Activated CD8-positive, alpha-beta T cell treated with anti-CD3 and anti-CD28 coated beads for 36 hours (primary cell): ENCODE measurements around the gene PLD5. TPM values are rescaled to one million over a fixed set of nuclear protein-coding genes. Genes with fewer than 3 reads are reported as not detected.

Experiments used
- ATAC-seq: fragments of 200-7000 bp; cut with Tn5 transposase; one replicate; pipeline ENCODE4 v1.10.0; 2021; ENCODE audit warnings: mild to moderate bottlenecking, moderate library complexity
- CTCF ChIA-PET: fragments of 350-600 bp; sonication (Branson Sonifier 250); formaldehyde crosslinking; loops from one replicate; lab custom pipeline; 2021; ENCODE audit warnings: antibody characterized with exemption; lab: Charles Lee
- POLR2A ChIA-PET: fragments of 350-600 bp; sonication (Branson Sonifier 250); formaldehyde crosslinking; loops from one replicate; lab custom pipeline; 2021; ENCODE audit warnings: antibody characterized with exemption; lab: Charles Lee
- DNase-seq: peaks from one replicate; pipeline ENCODE4 v3.0.0-alpha.2; 2020
- H3K27ac Mint-ChIP-seq: one replicate; pipeline ENCODE4 v1.8.0; 2021; ENCODE audit warnings: mild to moderate bottlenecking, mixed read lengths
- H3K27me3 Mint-ChIP-seq: one replicate; pipeline ENCODE4 v1.8.0; 2021; ENCODE audit warnings: mixed read lengths
- H3K36me3 Mint-ChIP-seq: one replicate; pipeline ENCODE4 v1.8.0; 2021; ENCODE audit warnings: low read depth, mixed read lengths
- H3K4me1 Mint-ChIP-seq: one replicate; pipeline ENCODE4 v1.8.0; 2021; ENCODE audit warnings: low read depth, mixed read lengths
- H3K4me3 Mint-ChIP-seq: one replicate; pipeline ENCODE4 v1.8.0; 2021; ENCODE audit warnings: mild to moderate bottlenecking, moderate library complexity, mixed read lengths
- H3K9me3 Mint-ChIP-seq: one replicate; pipeline ENCODE4 v1.8.0; 2021; ENCODE audit warnings: mixed read lengths
- intact Hi-C: fragments of 100-400 bp; cut with micrococcal nuclease; formaldehyde crosslinking; loops from one replicate; pipeline ENCODE4 v1.10.0; 2022
- total RNA-seq, 2 experiments: library from RNA; stranded (reverse); gene quantifications; one replicate each; pipeline ENCODE4 v1.2.3, GENCODE V29; 2021
- TF ChIP-seq, protein P1 (sequence below): fragments of 200-600 bp; IDR thresholded peaks from one replicate; pipeline ENCODE4 v1.8.0; 2022; ENCODE audit warnings: antibody characterized with exemption, mild to moderate bottlenecking

The PLD5 gene
- total RNA-seq, 2 experiments from 2014 or later, result not detected

DNA sequence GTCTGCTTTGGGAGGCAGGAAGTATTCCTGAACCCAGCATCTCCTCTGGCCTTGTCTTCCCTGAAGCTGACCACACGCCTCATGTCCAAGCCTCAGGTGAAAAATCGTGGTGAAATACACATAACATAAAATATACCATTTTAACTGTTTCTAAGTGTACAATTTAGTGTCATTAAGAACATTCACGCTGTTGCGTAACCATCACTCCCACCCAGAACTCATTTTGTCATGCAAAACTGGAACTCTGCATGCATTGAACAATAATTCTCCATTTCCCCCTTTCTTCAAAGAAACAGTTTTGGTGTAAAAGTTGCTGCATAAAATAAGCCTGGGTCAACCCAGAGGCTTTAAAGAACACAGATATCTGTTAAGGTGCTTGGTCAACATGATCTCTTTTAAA is 93.5 kb downstream of the PLD5 start:
- H3K4me1 Mint-ChIP-seq, result no peaks in the 10 kb centered on the region
- no peak for DNase-seq
- ChIA-PET POLR2A (no interaction called here), CTCF (no interaction called here)
- peaks cover 2% of the 10 kb centered on the region for H3K27me3 Mint-ChIP-seq
- no peak overlapping the region for H3K4me3 Mint-ChIP-seq
- intact Hi-C loops, result no loop called here
- no peak overlapping the region for H3K27ac Mint-ChIP-seq
- TF ChIP-seq, protein P1, sequence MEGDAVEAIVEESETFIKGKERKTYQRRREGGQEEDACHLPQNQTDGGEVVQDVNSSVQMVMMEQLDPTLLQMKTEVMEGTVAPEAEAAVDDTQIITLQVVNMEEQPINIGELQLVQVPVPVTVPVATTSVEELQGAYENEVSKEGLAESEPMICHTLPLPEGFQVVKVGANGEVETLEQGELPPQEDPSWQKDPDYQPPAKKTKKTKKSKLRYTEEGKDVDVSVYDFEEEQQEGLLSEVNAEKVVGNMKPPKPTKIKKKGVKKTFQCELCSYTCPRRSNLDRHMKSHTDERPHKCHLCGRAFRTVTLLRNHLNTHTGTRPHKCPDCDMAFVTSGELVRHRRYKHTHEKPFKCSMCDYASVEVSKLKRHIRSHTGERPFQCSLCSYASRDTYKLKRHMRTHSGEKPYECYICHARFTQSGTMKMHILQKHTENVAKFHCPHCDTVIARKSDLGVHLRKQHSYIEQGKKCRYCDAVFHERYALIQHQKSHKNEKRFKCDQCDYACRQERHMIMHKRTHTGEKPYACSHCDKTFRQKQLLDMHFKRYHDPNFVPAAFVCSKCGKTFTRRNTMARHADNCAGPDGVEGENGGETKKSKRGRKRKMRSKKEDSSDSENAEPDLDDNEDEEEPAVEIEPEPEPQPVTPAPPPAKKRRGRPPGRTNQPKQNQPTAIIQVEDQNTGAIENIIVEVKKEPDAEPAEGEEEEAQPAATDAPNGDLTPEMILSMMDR, result no peak
- no peak for ATAC-seq
- no peaks in the 10 kb centered on the region for H3K36me3 Mint-ChIP-seq
- no peaks in the 10 kb centered on the region for H3K9me3 Mint-ChIP-seq

GRCh38 chr1:242428399-242429190 is 95.9 kb downstream of the PLD5 start:
- no peaks in the 10 kb centered on the region for H3K4me1 Mint-ChIP-seq
- intact Hi-C loops, result no loop called here
- ChIA-PET CTCF (no interaction called here), POLR2A (no interaction called here)
- H3K27me3 Mint-ChIP-seq, result peaks cover 2% of the 10 kb centered on the region
- no peak for DNase-seq
- TF ChIP-seq, protein P1, result no peak
- no peak overlapping the region for H3K4me3 Mint-ChIP-seq
- no peaks in the 10 kb centered on the region for H3K9me3 Mint-ChIP-seq
- H3K27ac Mint-ChIP-seq, result no peak overlapping the region
- ATAC-seq, result no peak
- H3K36me3 Mint-ChIP-seq, result no peaks in the 10 kb centered on the region

- no peaks in the 10 kb centered on the region for H3K4me1 Mint-ChIP-seq
- H3K27ac Mint-ChIP-seq, result no peak overlapping the region
- no peaks in the 10 kb centered on the region for H3K9me3 Mint-ChIP-seq
- no peak overlapping the region for H3K4me3 Mint-ChIP-seq
- TF ChIP-seq, protein P1, result no peak
- H3K27me3 Mint-ChIP-seq, result peaks cover 2% of the 10 kb centered on the region
- no peaks in the 10 kb centered on the region for H3K36me3 Mint-ChIP-seq
- ChIA-PET CTCF (no interaction called here), POLR2A (no interaction called here)
- intact Hi-C loops, result no loop called here
- DNase-seq, result no peak
- ATAC-seq, result no peak
Measured at GRCh38 chr1:242427519-242427918, 97.0 kb downstream of the PLD5 start.

- no peaks in the 10 kb centered on the region for H3K9me3 Mint-ChIP-seq
- intact Hi-C loops, result no loop called here
- DNase-seq, result no peak
- ChIA-PET POLR2A (no interaction called here), CTCF (no interaction called here)
- no peak for ATAC-seq
- H3K27me3 Mint-ChIP-seq, result peaks cover 2% of the 10 kb centered on the region
- no peaks in the 10 kb centered on the region for H3K4me1 Mint-ChIP-seq
- no peak overlapping the region for H3K4me3 Mint-ChIP-seq
- TF ChIP-seq, protein P1, result no peak
- H3K27ac Mint-ChIP-seq, result no peak overlapping the region
- no peaks in the 10 kb centered on the region for H3K36me3 Mint-ChIP-seq
Measured at GRCh38 chr1:242426271-242426905, 98.1 kb downstream of the PLD5 start.

GRCh38 chr1:242425232-242425631 is 99.3 kb downstream of the PLD5 start:
- Mint-ChIP-seq H3K4me3 (no peak overlapping the region), H3K27ac (no peak overlapping the region), H3K4me1 (no peaks in the 10 kb centered on the region), H3K27me3 (peaks cover 2% of the 10 kb centered on the region), H3K9me3 (no peaks in the 10 kb centered on the region), H3K36me3 (no peaks in the 10 kb centered on the region)
- intact Hi-C loops, result no loop called here
- POLR2A ChIA-PET, result no interaction called here
- ATAC-seq (peak; percentile 37), DNase-seq (peak; percentile 12)
- TF ChIP-seq, protein P1, result no peak
- CTCF ChIA-PET, result interaction anchor here (0.8 kb wide), 1 partner anchor 22 kb away, joined by 4 read pairs; no protein-coding TSS in a partner anchor
